Upper lobe of left lung (tissue), 4 donors: ENCODE data around the gene IWS1.

Experiments used
- POLR2AphosphoS5 ChIP-seq, 2 donors: sonication (generic); formaldehyde crosslinking; IDR thresholded peaks; one replicate each; pipeline ENCODE4 v1.5.1; 2017; ENCODE audit warnings: antibody characterized with exemption in 2 of 2
- TF ChIP-seq, protein P1 (sequence below), 6 experiments: fragments of 450-650 bp in 4 of 6; fragments of 200-600 bp in 2 of 6; sonication (generic) in 2 of 6; IDR thresholded peaks; one replicate each; pipeline ENCODE4 v1.5.1; 2016 to 2019; ENCODE audit warnings: antibody characterized with exemption in 6 of 6

DNA sequence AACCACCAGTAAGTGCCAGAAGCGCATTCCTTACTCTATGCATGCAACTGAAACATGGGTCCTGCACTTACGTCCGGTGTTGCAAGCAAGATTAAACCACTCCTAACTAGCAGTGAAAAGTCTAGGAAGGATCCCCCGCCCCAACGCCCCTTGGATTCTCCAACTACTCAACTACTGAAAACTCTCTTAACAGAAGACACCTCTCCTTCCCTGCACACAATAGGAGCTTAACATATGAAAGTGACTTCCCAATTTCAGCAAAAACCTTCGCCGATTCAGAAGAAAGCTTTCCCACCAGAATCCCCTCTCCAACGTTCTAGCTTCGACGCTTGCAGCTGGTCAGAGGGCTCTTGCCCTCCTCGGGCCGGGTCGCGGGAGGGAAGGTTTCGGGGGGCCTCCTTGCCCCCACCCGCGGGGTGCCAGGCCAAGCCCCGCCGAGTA, 578 bp downstream of the IWS1 start:
- TF ChIP-seq, protein P1, sequence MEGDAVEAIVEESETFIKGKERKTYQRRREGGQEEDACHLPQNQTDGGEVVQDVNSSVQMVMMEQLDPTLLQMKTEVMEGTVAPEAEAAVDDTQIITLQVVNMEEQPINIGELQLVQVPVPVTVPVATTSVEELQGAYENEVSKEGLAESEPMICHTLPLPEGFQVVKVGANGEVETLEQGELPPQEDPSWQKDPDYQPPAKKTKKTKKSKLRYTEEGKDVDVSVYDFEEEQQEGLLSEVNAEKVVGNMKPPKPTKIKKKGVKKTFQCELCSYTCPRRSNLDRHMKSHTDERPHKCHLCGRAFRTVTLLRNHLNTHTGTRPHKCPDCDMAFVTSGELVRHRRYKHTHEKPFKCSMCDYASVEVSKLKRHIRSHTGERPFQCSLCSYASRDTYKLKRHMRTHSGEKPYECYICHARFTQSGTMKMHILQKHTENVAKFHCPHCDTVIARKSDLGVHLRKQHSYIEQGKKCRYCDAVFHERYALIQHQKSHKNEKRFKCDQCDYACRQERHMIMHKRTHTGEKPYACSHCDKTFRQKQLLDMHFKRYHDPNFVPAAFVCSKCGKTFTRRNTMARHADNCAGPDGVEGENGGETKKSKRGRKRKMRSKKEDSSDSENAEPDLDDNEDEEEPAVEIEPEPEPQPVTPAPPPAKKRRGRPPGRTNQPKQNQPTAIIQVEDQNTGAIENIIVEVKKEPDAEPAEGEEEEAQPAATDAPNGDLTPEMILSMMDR (IDR thresholded peaks at IDR 0.05), result no peak
- no peak for TF ChIP-seq POLR2AphosphoS5 (IDR thresholded peaks at IDR 0.05)
